Measurements from ENCODE around the gene BLVRB. TPM values are rescaled to one million over a fixed set of nuclear protein-coding genes. Genes with fewer than 3 reads are reported as not detected.

Gene BLVRB
- total RNA-seq: 52.7 and 69.2 TPM in 2 replicates

DNA sequence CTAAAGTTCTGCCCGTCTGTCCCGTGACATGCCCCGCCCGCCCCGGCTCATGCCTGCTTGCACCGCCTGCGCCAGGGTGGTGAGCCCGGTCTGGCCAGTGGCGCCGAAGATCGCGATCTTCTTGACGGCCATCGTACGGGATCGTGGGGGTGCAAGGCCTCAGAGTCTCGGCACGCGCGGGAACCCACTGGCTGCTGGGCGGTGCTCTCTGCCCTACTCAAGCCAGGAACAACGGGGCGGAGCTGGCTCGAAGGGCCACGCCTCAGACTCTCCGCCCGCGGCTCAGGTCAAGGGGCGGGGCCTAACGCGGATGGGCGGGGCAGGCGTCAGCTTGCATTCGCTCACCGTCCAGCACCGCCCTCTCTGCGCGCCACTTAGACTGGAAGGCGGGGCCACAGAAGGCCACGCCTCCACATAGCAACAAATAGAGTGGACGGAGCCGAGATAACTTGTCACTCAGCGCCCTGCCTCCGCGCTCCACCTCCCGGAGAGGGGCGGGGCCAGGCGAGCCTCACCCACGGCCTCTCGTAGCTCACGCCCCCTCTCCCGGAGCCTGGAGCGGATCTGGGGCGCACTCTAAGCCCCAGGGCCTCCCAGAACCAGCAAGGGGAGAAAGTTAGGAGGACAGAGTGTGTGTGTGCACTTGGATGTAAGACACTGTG lies at the start of gene BLVRB:
BLVRB (minus strand) TSS at position 189 of the 662 bp plus-strand sequence; CDS start at position 132, 57 bp downstream.

GRCh38 chr19:40466985-40467734 lies 1.6 kb upstream of the BLVRB start, which contains the start of gene SPTBN4:
SPTBN4 (plus strand) TSS chr19:40467001; CDS start chr19:40472622, 5,621 bp downstream.

DNA sequence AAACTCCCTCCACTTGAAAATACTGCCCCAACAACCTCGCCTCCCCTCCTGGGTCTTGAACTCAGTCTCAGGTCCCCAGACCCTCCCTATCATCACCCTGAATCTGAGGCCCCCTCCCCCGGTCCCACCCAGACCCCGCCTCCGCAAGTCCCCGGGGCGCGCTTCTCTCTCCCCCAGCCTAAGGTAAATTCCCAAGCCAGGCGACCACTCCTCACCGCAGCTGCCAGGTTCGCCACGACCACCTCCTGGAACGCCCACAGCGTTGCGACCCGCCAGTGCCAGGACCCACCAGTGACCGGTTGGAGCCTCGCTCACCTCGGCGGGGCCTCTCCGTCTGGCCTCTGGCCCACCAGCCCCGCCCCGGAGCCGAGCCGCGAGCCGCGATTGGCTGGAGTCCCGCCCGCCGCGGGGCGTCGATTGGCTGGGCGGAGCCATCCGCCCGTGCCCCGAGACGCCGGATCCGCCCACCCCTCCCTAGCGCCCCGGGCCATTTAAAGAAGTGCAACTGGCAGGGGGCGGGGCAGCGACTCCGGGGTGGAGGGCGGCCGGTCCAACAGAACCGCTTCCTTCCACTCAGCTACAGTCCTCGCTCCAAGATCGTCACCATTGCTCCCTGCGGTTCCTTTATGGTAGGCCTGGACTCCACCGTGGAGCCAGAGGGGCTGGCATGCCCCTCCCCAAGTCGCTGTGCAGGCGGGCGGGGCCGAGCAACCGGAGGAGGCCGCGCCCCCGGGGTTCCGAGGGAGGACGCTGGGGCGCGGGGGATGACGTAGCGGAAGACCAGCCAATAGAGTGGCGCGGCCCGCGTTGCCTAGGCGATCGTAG lies 21.3 kb downstream of the BLVRB start, which contains the start of gene SERTAD3:
SERTAD3 (minus strand) TSS at position 336 of the 825 bp plus-strand sequence. CDS start 2,255 bp downstream, outside the sequence.

DNA sequence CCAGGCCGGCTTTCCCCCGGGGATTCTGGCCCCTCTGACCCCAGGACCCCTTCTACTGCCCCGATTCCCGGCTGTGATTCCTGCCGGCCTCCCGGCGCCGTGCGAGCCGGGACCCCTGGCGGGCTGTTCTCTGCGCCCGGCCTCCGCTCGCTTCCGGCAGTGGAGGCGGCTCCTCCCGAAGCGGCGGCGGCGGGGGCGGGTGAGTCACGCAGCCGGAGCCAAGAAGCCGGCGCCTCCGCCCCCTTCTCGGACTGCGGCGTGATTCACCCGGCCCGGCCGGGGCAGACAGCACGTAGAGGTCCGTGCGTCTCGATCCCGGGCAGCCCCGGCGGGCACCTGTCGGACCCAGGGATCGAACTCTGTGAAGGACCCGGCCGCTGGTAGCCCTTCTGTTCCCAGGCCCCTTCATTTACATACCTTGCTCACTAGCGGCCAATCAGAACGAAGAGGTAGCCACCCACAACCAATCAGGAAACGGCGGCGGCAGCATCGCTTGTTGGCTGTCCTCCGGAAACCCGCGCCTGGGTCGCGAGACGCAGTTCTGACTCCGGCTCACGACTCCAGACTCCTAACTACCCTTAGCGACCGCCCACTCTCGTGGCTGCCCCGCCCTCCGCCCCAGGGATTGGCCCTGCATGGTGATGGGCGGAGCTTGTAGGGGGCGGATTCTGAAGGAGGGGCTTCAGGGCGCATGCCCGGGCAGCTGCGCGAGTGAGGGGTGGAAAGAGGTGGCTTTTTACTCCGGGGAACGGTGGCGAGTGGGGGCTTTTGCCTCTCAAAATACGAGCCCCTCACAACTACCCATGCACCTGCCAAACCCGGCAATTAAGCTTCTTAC lies 39.9 kb downstream of the BLVRB start, which contains the start of gene SERTAD1:
SERTAD1 (minus strand) TSS at position 543 of the 838 bp plus-strand sequence. CDS start 2,446 bp downstream, outside the sequence.

GRCh38 chr19:40413291-40413845 lies 52.2 kb downstream of the BLVRB start, which contains the start of gene PRX:
PRX (minus strand) TSS chr19:40413378; CDS start chr19:40407932, 5,446 bp downstream.

Other genes with a start within 250 kb of the BLVRB start
- not detected in 2 replicates for gene TTC9B, start 247.4 kb downstream of the BLVRB start, total RNA-seq
- 0.13 TPM in 2 replicates for gene CCNP, start 239.1 kb downstream of the BLVRB start, total RNA-seq
- 102 and 128 TPM in 2 replicates for gene AKT2, start 180.4 kb downstream of the BLVRB start, total RNA-seq
- gene C19orf47, start 117.3 kb downstream of the BLVRB start, total RNA-seq: 7.1 and 7.4 TPM in 2 replicates
- 410 and 687 TPM in 2 replicates for gene PLD3, start 117.0 kb downstream of the BLVRB start, total RNA-seq
- gene HIPK4, start 75.6 kb downstream of the BLVRB start, total RNA-seq: 0.13 and 0.17 TPM in 2 replicates
- gene PRX, start 52.4 kb downstream of the BLVRB start, total RNA-seq: 1.4 and 1.6 TPM in 2 replicates
- gene SERTAD1, start 39.8 kb downstream of the BLVRB start, total RNA-seq: 12.4 and 15.1 TPM in 2 replicates
- gene SERTAD3, start 21.4 kb downstream of the BLVRB start, total RNA-seq: 16.7 and 17.2 TPM in 2 replicates
- gene SPTBN4, start 1.3 kb upstream of the BLVRB start, total RNA-seq: 1.2 and 5.3 TPM in 2 replicates
- 31.1 and 41.3 TPM in 2 replicates for gene SHKBP1, start 111.1 kb upstream of the BLVRB start, total RNA-seq
- gene LTBP4, start 135.6 kb upstream of the BLVRB start, total RNA-seq: 23.3 and 74.9 TPM in 2 replicates
- 50.4 and 65.7 TPM in 2 replicates for gene NUMBL, start 224.9 kb upstream of the BLVRB start, total RNA-seq

Measured in smooth muscle cell of the pulmonary artery (primary cell).